AG09309 (cell line): Measurements from ENCODE around the gene TRIP13.
A peak's percentile ranks its signal among the peaks of the same experiment; 100 is the strongest.
"Not testable (repeated sequence)": the region's sequence is repeated elsewhere in the genome, so short reads cannot be mapped to it uniquely, and the experiment has no call there.

Source experiments
- DNase-seq: peaks from one replicate; pipeline ENCODE4 v3.0.0-alpha.2; 2010; ENCODE audit warnings: low read depth
- H3K4me3 ChIP-seq: 2 replicates; pipeline ENCODE4 v1.5.1; 2011; ENCODE audit warnings: mild to moderate bottlenecking, low read depth, low read length, moderate library complexity; ENCODE audit not compliant: control insufficient read depth
- CTCF ChIP-seq: IDR thresholded peaks from 2 replicates; pipeline ENCODE4 v1.5.1; 2011; ENCODE audit warnings: mild to moderate bottlenecking, low read depth, low read length, inconsistent platforms; ENCODE audit not compliant: insufficient read depth, control insufficient read depth; ENCODE audit errors: missing control alignments

Gene TRIP13

GRCh38 chr5:911601-912000 lies 18.9 kb downstream of the TRIP13 start:
- TF ChIP-seq CTCF = no peak
- DNase-seq = peak; percentile 52
- no peak overlapping the region for H3K4me3 ChIP-seq

GRCh38 chr5:912280-913091 lies 19.8 kb downstream of the TRIP13 start:
- TF ChIP-seq CTCF = peak; percentile 33
- DNase-seq = peak; percentile 87
- H3K4me3 ChIP-seq = no peak overlapping the region

GRCh38 chr5:914174-914573 lies 21.5 kb downstream of the TRIP13 start:
- TF ChIP-seq CTCF = no peak
- no peak for DNase-seq
- no peak overlapping the region for H3K4me3 ChIP-seq

GRCh38 chr5:914612-915011 lies 21.9 kb downstream of the TRIP13 start:
- no peak overlapping the region for H3K4me3 ChIP-seq
- TF ChIP-seq CTCF = no peak
- DNase-seq = no peak

GRCh38 chr5:915346-915745 lies 22.7 kb downstream of the TRIP13 start:
- DNase-seq, H3K4me3 ChIP-seq: not testable (repeated sequence)

- no peak for TF ChIP-seq CTCF
- DNase-seq = no peak
- H3K4me3 ChIP-seq = no peak overlapping the region
Observed at GRCh38 chr5:915946-916345, 23.3 kb downstream of the TRIP13 start.

GRCh38 chr5:916441-917293 lies 24.0 kb downstream of the TRIP13 start:
- DNase-seq = no peak
- no peak for TF ChIP-seq CTCF
- no peak overlapping the region for H3K4me3 ChIP-seq

GRCh38 chr5:918717-919116 lies 26.0 kb downstream of the TRIP13 start:
- not testable (repeated sequence) for H3K4me3 ChIP-seq, DNase-seq
